ENCODE data around the gene FLAD1. TPM values are rescaled to one million over a fixed set of nuclear protein-coding genes. Genes with fewer than 3 reads are reported as not detected.

FLAD1 gene
- total and polyA plus RNA-seq, 2 of the 8 experiments (the other 6 are each of a cell fraction or from before 2014, with no cell fraction given): 104 to 143 TPM

- no peak overlapping the region for H4K5ac ChIP-seq (ENCODE audit: insufficient read length, low read depth, low read length)
- H3K36me3 ChIP-seq (ENCODE audit: control insufficient read depth in 2 of 4, insufficient read depth in 4 of 4, low read length in 3 of 4): no peaks in the 10 kb centered on the region
- H2AFZ ChIP-seq (ENCODE audit: low read length): no peak overlapping the region
- H3K56ac ChIP-seq (replicated peaks; ENCODE audit: insufficient read length, low read depth, low read length): no peak overlapping the region
- peaks cover 0 to 5% (median 0%) of the 10 kb centered on the region in 4 experiments; a peak in 2 of 7 replicates for H3K4me1 ChIP-seq (replicated peaks in 1 of 4; ENCODE audit: control insufficient read depth in 3 of 4, insufficient read depth in 4 of 4, low read length in 3 of 4)
- H2BK12ac ChIP-seq (ENCODE audit: low read depth, low read length): no peak overlapping the region
- H4K20me1 ChIP-seq (replicated peaks in 1 of 2; ENCODE audit: control insufficient read depth in 1 of 2, insufficient read depth in 2 of 2, low read length in 2 of 2): no peaks in the 10 kb centered on the region
- no peaks in the 10 kb centered on the region for H3K79me1 ChIP-seq (ENCODE audit: low read depth, low read length)
- peaks cover 0 to 3% (median 1%) of the 10 kb centered on the region in 4 experiments; a peak in 1 of 7 replicates for H3K27me3 ChIP-seq (replicated peaks in 1 of 4; ENCODE audit: control insufficient read depth in 3 of 4, extremely low read depth in 1 of 4, insufficient read depth in 3 of 4, low read length in 3 of 4)
- H4K8ac ChIP-seq (ENCODE audit: extremely low read depth, insufficient read depth, low read length): no peak overlapping the region
- H3K27ac ChIP-seq (ENCODE audit: low read depth, low read length): no peak overlapping the region
- CTCF ChIA-PET (ENCODE audit: partially characterized antibody): interaction anchor here (1.4 to 9.5 kb wide), 5 partner anchors 8 to 31 kb away, joined by 3 to 76 read pairs (median 19); no protein-coding TSS in a partner anchor
- DNase-seq (ENCODE audit: low read depth in 1 of 2, low spot score in 2 of 2): no peak
- H3K18ac ChIP-seq (ENCODE audit: extremely low read depth, low read length): no peak overlapping the region
- no peak overlapping the region for H2BK15ac ChIP-seq (ENCODE audit: low read length)
- H3K4ac ChIP-seq (replicated peaks; ENCODE audit: insufficient read length, low read depth, low read length): no peak overlapping the region
- H3K4me3 ChIP-seq (ENCODE audit: extremely low read depth in 1 of 4, insufficient read depth in 2 of 4, low read depth in 3 of 4, low read length in 4 of 4): no peak overlapping the region
- 92% methylated on average over 11 of the region's 11 CpGs; no CpG with 5 or more reads in 1 of the 2 experiments for WGBS, 2 experiments (ENCODE audit: extremely low coverage in 1 of 2, insufficient coverage in 1 of 2, insufficient read length in 1 of 2, insufficient replicate concordance in 2 of 2, low coverage in 1 of 2, low lambda C conversion rate in 2 of 2, missing lambda C conversion rate in 1 of 2)
- H2BK120ac ChIP-seq (replicated peaks; ENCODE audit: low read depth, low read length): no peak overlapping the region
- no peak overlapping the region for H2BK20ac ChIP-seq (ENCODE audit: low read length)
- H3K14ac ChIP-seq (ENCODE audit: insufficient read length): no peak overlapping the region
- no peaks in the 10 kb centered on the region for H3K23me2 ChIP-seq (ENCODE audit: low read depth, low read length)
- no peaks in the 10 kb centered on the region for H3K9me3 ChIP-seq (ENCODE audit: insufficient read depth in 2 of 2, low read depth in 1 of 2, low read length in 1 of 2)
- no peak overlapping the region for H3K9ac ChIP-seq (replicated peaks in 1 of 4; ENCODE audit: extremely low read depth in 1 of 4, low read depth in 3 of 4, low read length in 3 of 4)
- H3K79me2 ChIP-seq (ENCODE audit: control insufficient read depth in 1 of 2, insufficient read depth in 2 of 2, low read length in 2 of 2): no peaks in the 10 kb centered on the region
- FAIRE-seq: no peak
- H2BK5ac ChIP-seq (ENCODE audit: low read depth, low read length): no peak overlapping the region; the same call in 1 of the 2 replicates
- TF ChIP-seq EZH2 (IDR thresholded peaks at IDR 0.05; ENCODE audit: low read depth, low read length, severe bottlenecking) (no peak), NRF1 (IDR thresholded peaks at IDR 0.05; ENCODE audit: low read depth, low read length) (no peak), JUND (IDR thresholded peaks at IDR 0.05; ENCODE audit: low read length) (no peak), GABPA (IDR thresholded peaks at IDR 0.05; ENCODE audit: borderline replicate concordance, insufficient read depth, low read length) (no peak), RNF2 (IDR thresholded peaks at IDR 0.05; ENCODE audit: borderline replicate concordance, low read depth, low read length, missing control alignments, poor library complexity, severe bottlenecking) (no peak), TBP (IDR thresholded peaks at IDR 0.05; ENCODE audit: low read depth, low read length) (no peak), SP4 (IDR thresholded peaks at IDR 0.05; ENCODE audit: low read length) (no peak), CREB1 (IDR thresholded peaks at IDR 0.05) (no peak), CBX5 (IDR thresholded peaks at IDR 0.05; ENCODE audit: low read depth, low read length) (no peak), KDM4A (IDR thresholded peaks at IDR 0.05; ENCODE audit: low read depth, low read length, severe bottlenecking) (no peak), KDM1A (IDR thresholded peaks at IDR 0.05; ENCODE audit: borderline replicate concordance, low read length) (no peak), POLR2AphosphoS5 (IDR thresholded peaks at IDR 0.05; ENCODE audit: low read depth, low read length) (no peak), SIRT6 (IDR thresholded peaks at IDR 0.05; ENCODE audit: low read length) (no peak)
- POLR2A ChIA-PET (ENCODE audit: partially characterized antibody): interaction anchor here (2.0 to 8.8 kb wide), 2 partner anchors 11 to 13 kb away, joined by 5 to 60 read pairs; no protein-coding TSS in a partner anchor
- no peak overlapping the region for H3K4me2 ChIP-seq (ENCODE audit: insufficient read depth in 1 of 2, low read depth in 2 of 2, low read length in 2 of 2)
- no peak overlapping the region for H3K23ac ChIP-seq (ENCODE audit: insufficient read length)
- no peak overlapping the region for H2AK5ac ChIP-seq (ENCODE audit: low read depth, low read length)
- H4K91ac ChIP-seq (replicated peaks; ENCODE audit: insufficient read length, low read length): no peak overlapping the region
Observed at GRCh38 chr1:155030899-155031298, 47.8 kb downstream of the FLAD1 start.

Measured in H1 (cell line).